ENCODE measurements around the gene WWTR1. TPM values are rescaled to one million over a fixed set of nuclear protein-coding genes. Genes with fewer than 3 reads are reported as not detected.

The WWTR1 gene
- 100 to 1,000 TPM; 148 to 225 TPM for total RNA-seq
- 100 to 1,000 TPM in 1 of 2 donors, 10 to 100 TPM in 1; 93.5 to 115 TPM for polyA plus RNA-seq
- long read RNA-seq, donor 1, transcript WWTR1-201 (7 exons, 2,103 nt): major isoform, 19 of 138 reads
- long read RNA-seq, donor 1, partial matches to known transcripts: 58 of 138 reads
- long read RNA-seq, donor 1, other reads (novel, unspliced or antisense): 58 of 138 reads
- long read RNA-seq, donor 2, transcript WWTR1-201 (7 exons, 2,103 nt): major isoform, 29 of 127 reads
- long read RNA-seq, donor 2, partial matches to known transcripts: 30 of 127 reads
- long read RNA-seq, donor 2, other reads (novel, unspliced or antisense): 68 of 127 reads

GRCh38 chr3:149657926-149658743 is at the start of gene WWTR1:
TSS of gene WWTR1 (minus strand) at chr3:149658025. CDS start at chr3:149657306, 719 bp downstream.
- intact Hi-C loops (cut with DNase I): loop anchor here (2.0 to 5.0 kb wide), 6 partner anchors 36 to 151 kb away; no protein-coding TSS in a partner anchor
- Histone ChIP-seq H3K4me1 (ENCODE audit: control insufficient read depth in 1 of 2, insufficient read depth in 2 of 2, low read length in 2 of 2) (peaks cover 0 to 5% of the 10 kb centered on the region in 2 donors), H3K4me3 (ENCODE audit: low read length in 2 of 2) (peak within 1 kb of the TSS; percentile 88), H3K36me3 (ENCODE audit: control insufficient read depth in 1 of 2, insufficient read depth in 2 of 2, low read length in 1 of 2) (no peaks in the 10 kb centered on the region), H3K27ac (ENCODE audit: low read depth in 1 of 2, low read length in 2 of 2) (peak within 1 kb of the TSS; percentile 99), H3K27me3 (ENCODE audit: control insufficient read depth in 1 of 2, insufficient read depth in 2 of 2, low read length in 1 of 2) (no peaks in the 10 kb centered on the region), H3K9me3 (ENCODE audit: control insufficient read depth, low read length) (no peaks in the 10 kb centered on the region)
- 0 to 1% methylated on average over 51 to 52 of the region's 52 CpGs for whole genome bisulfite sequencing, 2 donors
- DNase-seq (peak; percentile 95 to 96), ATAC-seq (ENCODE audit: low FRiP score) (peak; percentile 91)

GRCh38 chr3:149706905-149707304 is 49.1 kb upstream of the WWTR1 start:
- DNase-seq (no peak), ATAC-seq (ENCODE audit: low FRiP score) (no peak)
- no peaks in the 10 kb centered on the region for H3K27me3 ChIP-seq (ENCODE audit: control insufficient read depth in 1 of 2, insufficient read depth in 2 of 2, low read length in 1 of 2)
- intact Hi-C loops (cut with DNase I): no loop called here
- H3K9me3 ChIP-seq (ENCODE audit: control insufficient read depth, low read length): no peaks in the 10 kb centered on the region
- H3K4me3 ChIP-seq (ENCODE audit: low read length in 2 of 2): no peak overlapping the region
- no peak overlapping the region for H3K27ac ChIP-seq (ENCODE audit: low read depth in 1 of 2, low read length in 2 of 2)
- H3K4me1 ChIP-seq (ENCODE audit: control insufficient read depth in 1 of 2, insufficient read depth in 2 of 2, low read length in 2 of 2): no peaks in the 10 kb centered on the region
- 90 to 95% methylated on average over 3 of the region's 3 CpGs for WGBS, 2 donors
- no peaks in the 10 kb centered on the region for H3K36me3 ChIP-seq (ENCODE audit: control insufficient read depth in 1 of 2, insufficient read depth in 2 of 2, low read length in 1 of 2)

- H3K4me1 ChIP-seq (ENCODE audit: control insufficient read depth in 1 of 2, insufficient read depth in 2 of 2, low read length in 2 of 2): no peaks in the 10 kb centered on the region
- H3K27me3 ChIP-seq (ENCODE audit: control insufficient read depth in 1 of 2, insufficient read depth in 2 of 2, low read length in 1 of 2): no peaks in the 10 kb centered on the region
- no peak for ATAC-seq (ENCODE audit: low FRiP score)
- DNase-seq: no peak
- H3K4me3 ChIP-seq (ENCODE audit: low read length in 2 of 2): no peak overlapping the region
- H3K36me3 ChIP-seq (ENCODE audit: control insufficient read depth in 1 of 2, insufficient read depth in 2 of 2, low read length in 1 of 2): no peaks in the 10 kb centered on the region
- no peak overlapping the region for H3K27ac ChIP-seq (ENCODE audit: low read depth in 1 of 2, low read length in 2 of 2)
- intact Hi-C loops (cut with DNase I): no loop called here
- no peaks in the 10 kb centered on the region for H3K9me3 ChIP-seq (ENCODE audit: control insufficient read depth, low read length)
These were observed 47.6 kb upstream of the WWTR1 start for GRCh38 chr3:149705416-149705815.

DNA sequence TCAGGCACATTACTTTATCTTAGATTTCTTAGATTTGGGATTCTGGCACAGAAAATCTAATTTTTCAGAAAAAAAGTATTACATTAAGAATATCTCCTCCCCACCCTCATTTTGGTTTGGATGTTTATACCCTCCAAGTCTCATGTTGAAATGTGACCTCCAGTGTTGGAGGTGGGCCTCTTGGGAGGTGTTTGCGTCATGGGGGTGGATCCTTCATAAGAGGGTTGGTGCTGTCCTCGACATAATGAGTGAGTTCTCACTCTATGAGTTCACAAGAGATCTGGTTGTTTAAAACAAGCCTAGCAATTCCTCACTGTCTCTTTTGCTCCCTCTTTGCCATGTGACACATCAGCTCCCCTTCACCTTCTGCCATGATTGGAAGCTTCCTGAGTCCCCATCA is 45.6 kb upstream of the WWTR1 start:
- ATAC-seq (ENCODE audit: low FRiP score) (no peak), DNase-seq (no peak)
- 77 to 88% methylated on average over 2 of the region's 2 CpGs for WGBS, 2 donors
- Histone ChIP-seq H3K9me3 (ENCODE audit: control insufficient read depth, low read length) (peaks cover 2% of the 10 kb centered on the region), H3K4me1 (ENCODE audit: control insufficient read depth in 1 of 2, insufficient read depth in 2 of 2, low read length in 2 of 2) (no peaks in the 10 kb centered on the region), H3K4me3 (ENCODE audit: low read length in 2 of 2) (no peak overlapping the region), H3K27ac (ENCODE audit: low read depth in 1 of 2, low read length in 2 of 2) (no peak overlapping the region), H3K36me3 (ENCODE audit: control insufficient read depth in 1 of 2, insufficient read depth in 2 of 2, low read length in 1 of 2) (no peaks in the 10 kb centered on the region), H3K27me3 (ENCODE audit: control insufficient read depth in 1 of 2, insufficient read depth in 2 of 2, low read length in 1 of 2) (no peaks in the 10 kb centered on the region)
- intact Hi-C loops (cut with DNase I): no loop called here

DNA sequence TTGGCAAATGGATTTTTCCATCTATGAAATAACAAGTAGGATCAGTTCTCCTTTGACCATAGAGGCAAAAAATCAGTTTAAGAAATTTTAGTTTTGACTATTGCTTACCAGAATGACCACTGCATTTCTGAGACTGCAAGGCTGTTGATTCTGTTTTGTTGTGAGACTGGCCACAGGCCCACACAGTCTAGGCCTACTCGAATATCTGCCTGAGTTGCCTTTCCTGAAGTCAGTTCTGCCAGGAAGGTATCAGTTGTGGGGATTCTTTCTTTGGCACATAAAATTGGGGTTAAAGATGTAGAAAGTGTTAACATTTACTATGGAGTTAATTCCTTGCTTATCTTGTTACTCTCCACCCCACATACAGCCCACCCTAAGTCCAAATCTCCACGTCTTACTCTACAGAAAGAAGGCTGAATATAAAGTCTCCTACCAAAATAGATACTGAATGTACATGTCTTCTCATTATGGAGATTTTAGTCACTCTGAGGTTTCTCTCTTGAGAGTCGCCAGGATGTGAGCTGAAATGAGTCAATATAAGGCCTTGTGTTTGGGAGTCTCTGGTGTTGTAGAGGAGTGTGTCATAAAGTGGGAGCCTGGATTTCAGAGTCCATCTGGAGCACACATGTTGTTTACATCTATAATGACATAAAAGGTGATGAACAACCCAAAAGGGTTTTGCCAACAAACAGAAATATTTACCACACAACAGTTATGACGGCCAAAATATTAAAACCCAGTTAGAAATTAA is 45.0 kb upstream of the WWTR1 start:
- intact Hi-C loops (cut with DNase I): no loop called here
- ATAC-seq (ENCODE audit: low FRiP score) (no peak), DNase-seq (no peak)
- no peaks in the 10 kb centered on the region for H3K4me1 ChIP-seq (ENCODE audit: control insufficient read depth in 1 of 2, insufficient read depth in 2 of 2, low read length in 2 of 2)
- WGBS, 2 donors: 75 to 84% methylated on average over 4 of the region's 4 CpGs
- no peak overlapping the region for H3K4me3 ChIP-seq (ENCODE audit: low read length in 2 of 2)
- no peaks in the 10 kb centered on the region for H3K27me3 ChIP-seq (ENCODE audit: control insufficient read depth in 1 of 2, insufficient read depth in 2 of 2, low read length in 1 of 2)
- no peaks in the 10 kb centered on the region for H3K36me3 ChIP-seq (ENCODE audit: control insufficient read depth in 1 of 2, insufficient read depth in 2 of 2, low read length in 1 of 2)
- H3K27ac ChIP-seq (ENCODE audit: low read depth in 1 of 2, low read length in 2 of 2): no peak overlapping the region
- H3K9me3 ChIP-seq (ENCODE audit: control insufficient read depth, low read length): peaks cover 4% of the 10 kb centered on the region

DNA sequence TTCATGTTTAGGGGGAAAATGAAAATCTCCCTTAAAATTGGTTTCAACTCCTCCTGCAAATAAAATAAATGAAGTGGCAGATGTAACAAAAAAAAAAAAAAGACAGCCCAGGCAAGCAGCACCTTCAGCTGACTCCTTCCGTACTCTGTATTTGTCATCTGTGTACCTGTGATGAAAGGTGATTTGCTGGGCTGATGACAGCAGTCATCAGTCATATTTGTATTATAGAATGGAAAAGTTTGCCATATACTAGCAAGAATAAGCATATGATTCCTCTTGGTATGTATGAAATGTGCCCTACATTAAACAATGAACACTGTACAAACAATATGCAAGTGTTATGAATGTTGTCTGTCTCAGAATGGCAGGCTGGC is 44.1 kb upstream of the WWTR1 start:
- Histone ChIP-seq H3K27me3 (ENCODE audit: control insufficient read depth in 1 of 2, insufficient read depth in 2 of 2, low read length in 1 of 2) (no peaks in the 10 kb centered on the region), H3K36me3 (ENCODE audit: control insufficient read depth in 1 of 2, insufficient read depth in 2 of 2, low read length in 1 of 2) (no peaks in the 10 kb centered on the region), H3K27ac (ENCODE audit: low read depth in 1 of 2, low read length in 2 of 2) (no peak overlapping the region), H3K4me3 (ENCODE audit: low read length in 2 of 2) (no peak overlapping the region), H3K4me1 (ENCODE audit: control insufficient read depth in 1 of 2, insufficient read depth in 2 of 2, low read length in 2 of 2) (no peaks in the 10 kb centered on the region), H3K9me3 (ENCODE audit: control insufficient read depth, low read length) (peaks cover 6% of the 10 kb centered on the region)
- intact Hi-C loops (cut with DNase I): no loop called here
- WGBS, 2 donors: 96% methylated on average over 1 of the region's 1 CpG
- no peak for ATAC-seq (ENCODE audit: low FRiP score)
- DNase-seq: no peak

DNA sequence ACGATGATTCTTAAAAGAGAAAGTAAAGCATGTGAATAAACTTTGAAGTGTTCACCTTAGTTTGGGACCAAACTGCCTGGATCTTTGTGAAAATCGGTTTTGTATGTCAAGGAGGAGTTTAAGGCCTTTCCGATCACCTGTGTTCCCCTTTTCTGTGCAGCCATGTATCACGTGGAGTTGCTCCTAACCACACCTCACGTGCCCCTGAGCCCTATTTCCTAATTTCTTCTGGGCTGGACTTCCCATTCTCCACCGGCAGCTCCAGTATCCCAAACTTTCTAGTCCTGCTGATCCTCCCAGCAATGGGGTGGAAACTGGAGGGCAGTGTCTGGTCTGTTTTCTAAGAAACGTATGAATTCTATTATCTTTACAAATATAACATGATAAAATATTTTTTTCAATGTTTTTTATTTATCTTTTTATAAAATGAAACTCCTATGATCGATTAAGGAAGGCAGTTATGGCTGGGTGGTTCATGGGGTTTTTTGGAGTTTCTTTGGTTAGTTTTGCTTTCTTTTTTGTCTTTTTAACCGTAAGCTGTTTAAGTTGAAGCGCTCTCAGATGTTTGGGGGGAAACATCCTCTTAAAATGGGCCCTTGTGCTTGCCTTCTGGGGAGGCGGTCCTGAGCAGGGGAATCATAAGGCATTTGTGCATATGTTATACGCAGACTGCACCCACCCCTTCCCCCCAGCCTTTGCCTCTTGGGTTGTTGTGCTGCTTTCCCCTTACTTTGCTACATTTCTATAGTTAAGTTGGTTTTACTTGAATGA is 43.6 kb upstream of the WWTR1 start:
- WGBS, 2 donors: 93 to 95% methylated on average over 12 of the region's 12 CpGs
- Histone ChIP-seq H3K36me3 (ENCODE audit: control insufficient read depth in 1 of 2, insufficient read depth in 2 of 2, low read length in 1 of 2) (no peaks in the 10 kb centered on the region), H3K4me1 (ENCODE audit: control insufficient read depth in 1 of 2, insufficient read depth in 2 of 2, low read length in 2 of 2) (no peaks in the 10 kb centered on the region), H3K27ac (ENCODE audit: low read depth in 1 of 2, low read length in 2 of 2) (no peak overlapping the region), H3K27me3 (ENCODE audit: control insufficient read depth in 1 of 2, insufficient read depth in 2 of 2, low read length in 1 of 2) (no peaks in the 10 kb centered on the region), H3K4me3 (ENCODE audit: low read length in 2 of 2) (no peak overlapping the region), H3K9me3 (ENCODE audit: control insufficient read depth, low read length) (peaks cover 6% of the 10 kb centered on the region)
- DNase-seq (no peak), ATAC-seq (ENCODE audit: low FRiP score) (no peak)
- intact Hi-C loops (cut with DNase I): no loop called here

DNA sequence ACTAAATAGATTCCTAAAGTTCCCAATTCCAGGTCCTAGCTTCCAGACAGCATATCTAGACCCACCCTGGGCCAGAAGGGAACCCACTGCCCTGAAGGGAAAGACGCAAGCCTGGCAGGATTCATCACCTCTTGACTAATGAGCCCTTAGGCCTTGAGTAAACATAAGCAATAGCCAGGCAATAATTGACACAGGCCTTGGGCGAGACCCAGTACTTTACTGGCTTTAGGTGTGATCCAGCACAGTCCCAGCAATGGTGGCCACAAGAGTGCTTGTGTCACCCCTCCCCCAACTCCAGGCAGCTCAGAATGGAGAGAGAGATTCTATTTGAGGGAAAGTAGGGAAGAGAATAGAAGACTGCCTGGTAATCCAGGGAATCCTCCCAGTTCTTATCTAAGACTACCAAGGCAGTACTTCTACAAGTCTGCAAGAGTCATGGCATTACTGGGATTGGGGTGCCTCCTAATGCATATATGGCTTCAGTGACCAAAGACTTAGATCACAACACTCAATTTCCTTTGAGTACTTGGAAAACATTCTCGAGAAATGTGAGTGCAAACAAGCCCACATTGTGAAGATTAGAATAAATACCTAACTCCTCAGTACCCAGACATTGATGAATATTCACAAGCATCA is 30.4 kb upstream of the WWTR1 start:
- WGBS, 2 donors: 95% methylated on average over 3 of the region's 3 CpGs
- ATAC-seq (ENCODE audit: low FRiP score): no peak

More for the DNA sequence above, 30.4 kb upstream of the WWTR1 start:
- intact Hi-C loops (cut with DNase I): no loop called here
- Histone ChIP-seq H3K36me3 (ENCODE audit: control insufficient read depth in 1 of 2, insufficient read depth in 2 of 2, low read length in 1 of 2) (no peaks in the 10 kb centered on the region), H3K27ac (ENCODE audit: low read depth in 1 of 2, low read length in 2 of 2) (no peak overlapping the region), H3K27me3 (ENCODE audit: control insufficient read depth in 1 of 2, insufficient read depth in 2 of 2, low read length in 1 of 2) (no peaks in the 10 kb centered on the region), H3K4me3 (ENCODE audit: low read length in 2 of 2) (no peak overlapping the region), H3K4me1 (ENCODE audit: control insufficient read depth in 1 of 2, insufficient read depth in 2 of 2, low read length in 2 of 2) (no peaks in the 10 kb centered on the region), H3K9me3 (ENCODE audit: control insufficient read depth, low read length) (peaks cover 2% of the 10 kb centered on the region)
- DNase-seq: no peak

Data from aorta (tissue), 5 donors.